Activated CD8-positive, alpha-beta memory T cell treated with anti-CD3 and anti-CD28 coated beads, Interleukin-2, amount 10 ng/mL, durations not matched to agents 7 days and 5 days (primary cell): ENCODE measurements around the gene RDH13. TPM values are rescaled to one million over a fixed set of nuclear protein-coding genes. Genes with fewer than 3 reads are reported as not detected.
"Not testable (repeated sequence)": the region's sequence is repeated elsewhere in the genome, so short reads cannot be mapped to it uniquely, and the experiment has no call there.

ENCODE experiments used
- ATAC-seq: fragments of 150-1000 bp; cut with Tn5 transposase; one replicate; pipeline ENCODE4 v1.10.0; 2021; ENCODE audit warnings: moderate library complexity
- CTCF ChIA-PET: fragments of 350-600 bp; sonication (Branson Sonifier 250); formaldehyde crosslinking; loops from one replicate; lab custom pipeline; 2021; ENCODE audit warnings: antibody characterized with exemption; lab: Charles Lee
- DNase-seq: peaks from one replicate; pipeline ENCODE4 v3.0.0-alpha.2; 2020
- H3K27ac Mint-ChIP-seq: one replicate; pipeline ENCODE4 v1.8.0; 2021; ENCODE audit warnings: mild to moderate bottlenecking, mixed read lengths
- H3K27me3 Mint-ChIP-seq: one replicate; pipeline ENCODE4 v1.8.0; 2021; ENCODE audit warnings: mixed read lengths
- H3K36me3 Mint-ChIP-seq: one replicate; pipeline ENCODE4 v1.8.0; 2021; ENCODE audit warnings: mild to moderate bottlenecking, mixed read lengths
- H3K4me1 Mint-ChIP-seq: one replicate; pipeline ENCODE4 v1.8.0; 2021; ENCODE audit warnings: mixed read lengths
- H3K4me3 Mint-ChIP-seq: one replicate; pipeline ENCODE4 v1.8.0; 2021; ENCODE audit warnings: mild to moderate bottlenecking, moderate library complexity, mixed read lengths
- H3K9me3 Mint-ChIP-seq: one replicate; pipeline ENCODE4 v1.8.0; 2022; ENCODE audit warnings: low read depth, mixed read lengths
- total RNA-seq, 2 experiments: library from RNA; stranded (reverse); gene quantifications; one replicate each; pipeline ENCODE4 v1.2.3, GENCODE V29; 2021

The RDH13 gene
- total RNA-seq, 2 experiments from 2014 or later, result 18.9 to 23.9 TPM

DNA sequence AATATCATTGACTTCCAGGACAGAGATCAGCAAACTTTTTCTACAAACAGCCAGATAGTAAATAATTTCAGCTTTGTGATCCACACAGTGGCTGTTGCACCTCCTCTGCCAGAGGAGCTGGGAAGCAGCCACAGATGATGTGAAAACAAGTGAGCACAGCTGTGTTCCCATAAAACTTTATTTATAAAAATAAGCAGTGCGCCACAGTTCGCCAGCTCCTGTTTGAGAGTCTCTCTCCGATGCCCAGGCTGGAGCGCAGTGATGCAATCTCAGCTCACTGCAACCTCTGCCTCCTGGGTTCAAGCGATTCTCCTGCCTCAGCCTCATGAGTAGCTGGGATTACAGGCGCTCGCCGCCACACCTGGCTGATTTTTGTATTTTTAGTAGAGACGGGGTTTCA is 2.6 kb upstream of the RDH13 start:
- not testable (repeated sequence) for ATAC-seq, H3K9me3 Mint-ChIP-seq, DNase-seq, H3K27ac Mint-ChIP-seq, H3K4me3 Mint-ChIP-seq, H3K36me3 Mint-ChIP-seq
- CTCF ChIA-PET, result interaction anchor here (1.2 kb wide), 1 partner anchor 15 kb away, joined by 3 read pairs; no protein-coding TSS in a partner anchor
- peaks cover 52% of the 10 kb centered on the region for H3K27me3 Mint-ChIP-seq
- H3K4me1 Mint-ChIP-seq, result peaks cover 20% of the 10 kb centered on the region

DNA sequence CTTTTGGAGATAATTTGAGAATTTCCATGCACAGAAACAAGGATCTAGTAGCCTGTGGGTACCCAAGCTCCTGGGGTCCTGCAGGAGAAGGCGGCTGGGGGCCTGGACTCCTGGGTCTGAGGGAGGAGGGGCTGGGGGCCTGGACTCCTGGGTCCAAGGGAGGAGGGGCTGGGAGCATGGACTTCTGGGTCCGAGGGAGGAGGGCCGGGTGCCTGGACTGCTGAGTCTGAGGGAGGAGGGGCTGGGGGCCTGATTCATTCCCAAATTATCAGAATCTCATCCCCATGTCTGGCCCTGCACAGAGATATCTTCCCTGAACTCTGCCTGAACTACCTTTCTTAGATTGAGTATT is 520 bp upstream of the RDH13 start:
- CTCF ChIA-PET, result interaction anchor here (1.0 to 2.2 kb wide), 3 partner anchors 25 to 126 kb away, joined by 3 to 8 read pairs (median 5); no protein-coding TSS in a partner anchor
- Mint-ChIP-seq H3K27me3 (peaks cover 38% of the 10 kb centered on the region), H3K36me3 (peaks cover 13% of the 10 kb centered on the region), H3K27ac (peak overlapping the region; percentile 54), H3K4me3 (peak overlapping the region; percentile 79), H3K4me1 (peaks cover 18% of the 10 kb centered on the region), H3K9me3 (no peaks in the 10 kb centered on the region)
- DNase-seq, result no peak
- ATAC-seq, result no peak

DNA sequence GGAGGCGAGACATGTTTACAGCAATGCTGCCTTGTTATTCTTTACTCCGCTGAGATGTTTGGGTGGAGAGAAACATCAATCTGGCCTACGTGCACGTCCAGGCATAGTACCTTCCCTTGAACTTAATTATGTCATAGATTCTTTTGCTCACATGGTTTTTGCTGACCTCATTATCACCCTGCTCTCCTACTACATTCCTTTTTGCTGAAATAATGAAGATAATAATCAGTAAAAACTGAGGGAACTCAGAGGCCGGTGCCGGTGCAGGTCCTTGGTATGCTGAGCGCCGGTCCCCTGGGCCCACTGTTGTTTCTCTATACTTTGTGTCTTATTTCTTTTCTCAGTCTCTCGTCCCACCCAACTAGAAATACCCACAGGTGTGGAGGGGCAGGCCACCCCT is 2.7 kb downstream of the RDH13 start:
- H3K27ac Mint-ChIP-seq, H3K27me3 Mint-ChIP-seq, H3K4me3 Mint-ChIP-seq, CTCF ChIA-PET, DNase-seq, H3K9me3 Mint-ChIP-seq, ATAC-seq: not testable (repeated sequence)
- Mint-ChIP-seq H3K36me3 (peaks cover 31% of the 10 kb centered on the region), H3K4me1 (peaks cover 18% of the 10 kb centered on the region)

DNA sequence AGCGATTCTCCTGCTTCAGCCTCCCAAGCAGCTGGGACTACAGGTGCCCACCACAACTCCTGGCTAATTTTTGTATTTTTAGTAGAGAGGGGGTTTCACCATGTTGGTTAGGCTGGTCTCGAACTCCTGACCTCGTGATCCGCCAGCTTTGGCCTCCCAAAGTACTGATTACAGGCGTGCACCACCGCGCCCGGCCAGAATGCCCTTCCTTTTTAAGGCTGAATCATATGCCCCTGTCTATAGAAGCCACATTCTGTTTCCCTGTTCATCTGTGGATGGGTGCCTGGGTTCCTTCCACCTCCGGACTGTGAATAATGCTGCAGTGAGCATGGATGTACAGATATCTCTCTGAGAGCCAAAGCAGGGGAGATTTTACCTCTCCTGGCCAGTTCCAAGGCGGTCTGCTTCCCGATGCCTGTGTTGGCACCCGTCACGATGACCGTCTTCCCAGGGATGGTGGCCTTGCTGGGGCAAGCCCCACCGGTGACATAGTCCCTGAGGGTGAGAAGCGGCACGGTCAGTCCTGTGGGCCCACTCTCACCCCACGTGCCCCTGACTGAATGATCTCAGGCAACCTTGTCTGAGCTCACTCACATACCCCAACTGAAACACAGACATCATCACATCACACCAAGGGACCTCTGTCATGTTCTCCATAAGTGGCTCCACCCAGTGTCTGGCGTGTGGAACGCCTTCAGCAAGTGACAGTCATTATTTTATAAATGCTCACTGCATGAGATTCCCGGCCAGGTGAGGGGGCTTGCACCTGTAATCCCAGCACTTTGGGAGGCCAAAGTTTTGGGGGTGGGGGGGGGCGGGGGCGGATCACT is 4.0 kb downstream of the RDH13 start:
- CTCF ChIA-PET, result interaction anchor here (0.5 to 1.0 kb wide), 2 partner anchors 151 to 178 kb away, joined by 3 read pairs; no protein-coding TSS in a partner anchor
- H3K9me3 Mint-ChIP-seq, result no peaks in the 10 kb centered on the region

DNA sequence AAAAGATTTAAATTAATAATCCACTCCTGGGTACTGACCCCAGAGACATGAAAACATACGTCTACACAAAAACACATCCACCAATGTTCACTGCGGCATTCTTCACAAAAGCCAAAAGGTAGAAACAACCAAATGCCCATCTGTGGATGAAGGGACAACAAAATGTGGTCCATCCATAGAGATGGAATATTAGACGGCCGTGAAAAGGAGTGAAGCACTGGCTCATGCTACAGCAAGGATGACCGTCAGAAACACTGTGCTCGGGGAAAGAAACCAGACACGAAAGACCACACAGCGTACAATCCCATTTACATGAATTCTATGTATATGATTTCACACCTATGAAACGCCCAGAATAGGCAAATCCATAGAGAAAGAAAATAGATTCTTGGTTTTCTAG is 6.1 kb downstream of the RDH13 start:
- no peak overlapping the region for H3K27ac Mint-ChIP-seq
- peaks cover 50% of the 10 kb centered on the region for H3K36me3 Mint-ChIP-seq
- ATAC-seq (no peak), DNase-seq (no peak)
- H3K27me3 Mint-ChIP-seq, result no peaks in the 10 kb centered on the region
- H3K9me3 Mint-ChIP-seq, result no peaks in the 10 kb centered on the region
- H3K4me3 Mint-ChIP-seq, result no peak overlapping the region
- peaks cover 7% of the 10 kb centered on the region for H3K4me1 Mint-ChIP-seq
- CTCF ChIA-PET, result interaction anchor here (1.5 kb wide), 1 partner anchor 8 kb away, joined by 5 read pairs; no protein-coding TSS in a partner anchor

More for the DNA sequence above, 4.0 kb downstream of the RDH13 start:
- ATAC-seq, result no peak
- no peak overlapping the region for H3K4me3 Mint-ChIP-seq
- no peak overlapping the region for H3K27ac Mint-ChIP-seq
- H3K4me1 Mint-ChIP-seq, result peaks cover 18% of the 10 kb centered on the region
- no peak for DNase-seq
- H3K36me3 Mint-ChIP-seq, result peaks cover 37% of the 10 kb centered on the region
- peaks cover 3% of the 10 kb centered on the region for H3K27me3 Mint-ChIP-seq

DNA sequence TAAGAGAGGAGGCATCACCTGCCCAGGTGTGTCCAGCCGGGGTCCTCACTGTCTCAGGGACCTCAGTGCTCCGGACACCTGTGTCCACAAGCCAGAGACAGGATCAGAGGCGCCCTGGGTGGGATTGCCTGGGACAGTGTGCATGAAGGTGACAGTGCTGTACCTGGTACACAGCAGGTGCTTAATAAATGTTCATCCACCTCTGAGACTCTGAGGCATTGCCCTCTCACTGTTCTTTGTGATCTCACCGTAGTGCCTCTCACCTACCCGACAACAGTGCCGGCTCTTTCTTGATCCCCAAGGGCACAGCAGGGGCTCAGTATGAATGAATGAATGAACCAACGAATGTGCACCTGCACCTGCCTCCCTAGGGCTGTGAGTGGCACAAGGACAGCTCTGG is 9.2 kb downstream of the RDH13 start:
- H3K4me1 Mint-ChIP-seq, result no peaks in the 10 kb centered on the region
- H3K27me3 Mint-ChIP-seq, result no peaks in the 10 kb centered on the region
- H3K9me3 Mint-ChIP-seq, result no peaks in the 10 kb centered on the region
- CTCF ChIA-PET, result no interaction called here
- H3K27ac Mint-ChIP-seq, result no peak overlapping the region
- ATAC-seq, result no peak
- no peak overlapping the region for H3K4me3 Mint-ChIP-seq
- H3K36me3 Mint-ChIP-seq, result peaks cover 55% of the 10 kb centered on the region
- DNase-seq, result no peak

DNA sequence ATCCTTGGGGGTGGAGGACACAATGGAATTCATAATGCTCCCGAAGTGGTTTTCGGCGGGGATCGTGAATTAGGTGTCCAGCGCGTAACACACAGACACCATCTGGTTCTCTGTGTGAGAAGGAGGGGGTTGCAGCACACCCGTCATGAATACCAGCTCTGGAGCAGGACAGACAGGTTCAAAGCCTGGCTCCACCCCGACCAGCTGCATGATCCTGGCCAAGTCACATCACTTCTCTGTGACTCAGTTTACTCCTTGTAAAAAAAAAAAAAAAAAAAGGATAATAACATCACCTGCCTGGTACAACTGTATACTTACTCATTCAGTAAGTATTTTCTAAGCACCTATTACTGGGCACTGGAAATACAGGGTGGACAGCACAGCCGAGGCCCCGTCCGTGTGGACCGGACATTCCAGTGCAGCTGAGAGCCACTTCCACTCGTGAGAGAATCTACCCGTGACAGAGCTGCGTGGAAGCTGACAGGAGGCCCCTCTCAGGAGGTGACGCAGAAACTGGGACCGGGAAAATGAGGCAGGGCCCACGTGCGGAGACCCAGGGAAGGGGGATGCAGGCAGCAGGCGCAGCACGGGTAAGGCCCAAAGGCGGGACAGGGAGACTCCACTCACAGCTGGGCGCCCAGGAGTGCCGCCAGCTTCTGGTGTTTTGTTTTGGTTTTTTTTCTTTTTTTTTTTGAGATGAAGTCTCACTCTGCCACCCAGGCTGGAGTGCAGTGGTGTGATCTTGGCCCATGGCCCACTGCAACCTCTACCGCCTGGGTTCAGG is 12.0 kb downstream of the RDH13 start:
- H3K36me3 Mint-ChIP-seq, result peaks cover 57% of the 10 kb centered on the region
- CTCF ChIA-PET, result no interaction called here
- DNase-seq (no peak), ATAC-seq (no peak)
- no peaks in the 10 kb centered on the region for H3K27me3 Mint-ChIP-seq
- H3K4me3 Mint-ChIP-seq, result no peak overlapping the region
- no peaks in the 10 kb centered on the region for H3K9me3 Mint-ChIP-seq
- no peaks in the 10 kb centered on the region for H3K4me1 Mint-ChIP-seq
- H3K27ac Mint-ChIP-seq, result no peak overlapping the region

DNA sequence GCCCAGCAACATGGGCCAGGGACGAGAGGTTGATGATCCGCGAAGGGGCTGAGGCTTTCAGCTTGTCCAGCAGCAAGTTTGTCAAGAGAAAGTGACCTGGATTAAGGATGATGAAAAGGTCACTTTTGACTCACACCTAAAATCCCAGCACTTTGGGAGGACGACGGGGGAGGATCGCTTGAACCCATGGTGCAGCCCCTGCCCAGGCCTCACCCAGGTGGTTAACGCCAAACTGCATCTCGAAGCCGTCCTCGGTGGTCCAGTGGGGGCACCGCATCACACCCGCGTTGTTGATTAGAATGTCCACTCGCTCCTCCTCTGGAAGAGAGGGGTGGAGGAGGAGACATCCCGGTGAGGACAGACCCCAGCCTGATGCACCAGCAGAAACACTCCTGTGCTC is 14.5 kb downstream of the RDH13 start:
- no peaks in the 10 kb centered on the region for H3K4me1 Mint-ChIP-seq
- CTCF ChIA-PET, result no interaction called here
- peaks cover 53% of the 10 kb centered on the region for H3K36me3 Mint-ChIP-seq
- DNase-seq, result no peak
- no peak overlapping the region for H3K4me3 Mint-ChIP-seq
- no peak for ATAC-seq
- H3K9me3 Mint-ChIP-seq, result no peaks in the 10 kb centered on the region
- H3K27ac Mint-ChIP-seq, result no peak overlapping the region
- no peaks in the 10 kb centered on the region for H3K27me3 Mint-ChIP-seq

DNA sequence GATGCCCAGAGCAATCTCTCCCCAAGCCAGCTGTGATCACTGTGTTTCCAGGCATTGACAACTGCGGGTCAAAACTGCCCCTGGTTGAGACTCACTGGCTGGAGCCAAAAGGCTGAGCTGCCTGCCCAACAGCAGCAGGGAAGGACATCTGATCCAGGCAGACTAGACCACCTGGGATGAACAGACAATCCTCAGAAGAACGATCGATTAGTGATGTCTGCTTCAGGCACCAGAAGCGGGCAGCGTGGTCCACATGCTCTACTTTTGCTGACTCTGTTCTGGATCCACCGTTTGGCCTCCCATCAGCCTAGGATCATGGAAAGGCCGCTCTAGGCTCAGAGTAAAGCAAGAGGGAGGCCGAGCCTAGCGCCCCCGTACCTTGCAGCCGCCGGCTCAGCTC is 15.0 kb downstream of the RDH13 start:
- CTCF ChIA-PET, result no interaction called here
- Mint-ChIP-seq H3K27ac (no peak overlapping the region), H3K4me1 (peaks cover under 1% of the 10 kb centered on the region), H3K9me3 (no peaks in the 10 kb centered on the region), H3K27me3 (no peaks in the 10 kb centered on the region), H3K4me3 (no peak overlapping the region), H3K36me3 (peaks cover 54% of the 10 kb centered on the region)
- ATAC-seq (no peak), DNase-seq (no peak)

DNA sequence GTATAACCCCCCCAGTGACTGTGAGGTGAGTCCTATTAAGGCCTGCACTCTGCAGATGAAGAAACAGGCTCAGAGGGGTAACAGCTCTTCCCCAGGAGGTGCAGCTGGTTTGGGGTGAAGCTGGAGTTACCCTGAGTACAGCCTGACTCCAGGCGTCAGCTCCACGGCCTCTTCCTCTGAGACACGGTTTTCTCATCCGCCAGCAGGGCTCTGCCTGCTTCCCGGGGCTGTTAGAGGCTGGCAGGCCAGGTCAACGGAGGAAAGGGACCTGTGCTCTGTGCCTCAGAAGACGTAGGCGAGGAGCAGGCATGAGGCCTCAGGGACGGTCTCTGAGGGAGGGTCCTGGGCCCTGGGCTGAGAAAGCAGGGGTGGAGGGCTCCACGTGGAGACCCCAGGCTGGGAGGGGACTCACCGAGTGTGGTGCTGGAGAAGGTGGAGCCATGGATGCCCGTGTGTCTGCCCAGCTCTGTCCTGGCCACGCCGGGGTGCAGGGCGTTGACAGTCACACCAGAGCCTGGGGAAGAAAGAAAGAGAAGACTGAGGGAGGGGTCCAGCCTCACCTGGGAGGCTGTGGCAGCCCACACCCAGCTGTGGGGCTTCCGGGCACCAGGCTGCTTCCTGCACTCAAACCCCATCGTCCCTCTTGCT is 15.8 kb downstream of the RDH13 start:
- Mint-ChIP-seq H3K27ac (no peak overlapping the region), H3K4me3 (no peak overlapping the region), H3K4me1 (peaks cover 9% of the 10 kb centered on the region), H3K27me3 (no peaks in the 10 kb centered on the region), H3K9me3 (no peaks in the 10 kb centered on the region), H3K36me3 (peaks cover 58% of the 10 kb centered on the region)
- ATAC-seq (no peak), DNase-seq (no peak)
- CTCF ChIA-PET, result no interaction called here

DNA sequence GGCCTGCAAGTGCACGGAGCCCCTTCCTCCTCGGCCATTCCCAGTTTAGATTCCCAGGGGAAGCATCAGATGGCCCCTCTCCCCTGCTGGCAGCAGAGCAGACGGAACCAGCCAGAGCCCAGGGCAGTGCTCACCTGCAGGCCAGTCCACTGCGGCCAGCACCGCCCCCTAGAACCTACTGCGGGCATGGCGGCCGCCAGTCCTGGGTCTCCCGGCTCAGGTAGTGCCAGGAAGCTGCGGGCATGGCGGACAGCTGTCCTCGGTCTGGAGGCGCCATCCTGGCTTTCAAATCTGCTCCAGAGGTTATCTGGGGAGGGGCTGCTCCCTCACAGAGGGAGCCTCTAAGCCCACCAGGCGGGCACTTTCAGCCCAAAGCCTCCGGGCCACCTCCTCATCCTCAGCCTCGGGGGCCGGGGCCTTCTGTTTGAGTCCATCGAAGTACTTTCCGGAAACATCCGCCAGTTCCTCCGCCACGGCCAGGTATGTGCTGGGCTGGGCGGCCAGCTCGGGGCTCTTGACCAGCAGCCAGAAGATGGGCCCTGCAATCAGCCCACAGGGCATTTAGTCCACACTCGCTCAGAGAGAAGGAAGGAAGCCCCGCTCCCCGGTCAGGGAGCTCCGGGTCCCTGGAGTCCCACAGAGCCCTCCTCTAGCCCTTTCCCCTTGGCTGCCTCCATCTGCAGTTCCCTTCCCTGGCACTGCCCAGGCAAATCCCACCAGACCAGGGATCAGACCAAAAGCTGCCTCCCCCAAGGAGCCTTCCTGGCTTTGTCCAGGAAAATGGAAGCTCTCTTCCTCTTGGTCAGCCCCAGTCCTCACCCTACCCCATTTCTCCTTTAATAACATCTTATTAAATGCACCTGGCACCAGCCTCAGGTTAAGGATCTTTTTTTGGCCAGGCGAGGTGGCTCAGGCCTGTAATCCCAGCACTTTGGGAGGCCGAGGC is 17.9 kb downstream of the RDH13 start:
- Mint-ChIP-seq H3K9me3 (no peaks in the 10 kb centered on the region), H3K27me3 (no peaks in the 10 kb centered on the region), H3K27ac (no peak overlapping the region), H3K4me1 (peaks cover 20% of the 10 kb centered on the region), H3K36me3 (peaks cover 57% of the 10 kb centered on the region), H3K4me3 (no peak overlapping the region)
- ATAC-seq, result no peak
- CTCF ChIA-PET, result interaction anchor here (0.7 kb wide), 2 partner anchors 10 to 39 kb away, joined by 3 to 4 read pairs; no protein-coding TSS in a partner anchor
- no peak for DNase-seq

DNA sequence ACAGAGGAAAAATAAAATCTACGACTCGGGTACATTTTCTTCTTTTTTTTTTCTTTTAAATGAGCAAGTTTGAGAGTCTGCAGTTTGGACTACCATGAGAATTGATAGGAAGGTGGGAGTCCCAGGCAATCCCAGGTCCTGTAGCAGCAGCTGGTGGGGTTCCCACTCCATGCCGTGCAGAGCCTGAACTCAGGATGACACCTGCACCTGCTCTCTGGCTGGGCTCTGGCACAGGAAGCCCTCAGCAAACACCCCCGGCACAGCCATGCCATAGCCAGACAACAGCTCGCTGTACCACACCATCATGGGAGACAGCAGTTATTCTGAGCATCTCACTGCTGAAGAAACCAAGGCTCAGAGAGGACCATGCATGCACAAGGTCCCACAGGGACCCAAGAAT is 18.7 kb downstream of the RDH13 start:
- Mint-ChIP-seq H3K4me1 (peaks cover 20% of the 10 kb centered on the region), H3K4me3 (no peak overlapping the region), H3K27me3 (no peaks in the 10 kb centered on the region), H3K27ac (no peak overlapping the region), H3K9me3 (no peaks in the 10 kb centered on the region), H3K36me3 (peaks cover 59% of the 10 kb centered on the region)
- CTCF ChIA-PET, result no interaction called here
- DNase-seq, result no peak
- ATAC-seq, result no peak
